ENCODE data around the gene NUP93. TPM values are rescaled to one million over a fixed set of nuclear protein-coding genes. Genes with fewer than 3 reads are reported as not detected.

Gene NUP93
- total RNA-seq, 3 donors from 2014 or later: 29.4 to 48.8 (median 32.6) TPM

- Histone ChIP-seq H3K36me3 (no peaks in the 10 kb centered on the region), H3K9me3 (no peaks in the 10 kb centered on the region), H3K4me3 (no peak overlapping the region), H3K4me1 (no peaks in the 10 kb centered on the region), H3K27me3 (no peaks in the 10 kb centered on the region), H3K27ac (no peak overlapping the region)
- TF ChIP-seq POLR2A (IDR thresholded peaks at IDR 0.05): no peak
- TF ChIP-seq POLR2AphosphoS5 (IDR thresholded peaks at IDR 0.05): no peak
- no peak for TF ChIP-seq CTCF (IDR thresholded peaks at IDR 0.05)
- intact Hi-C loops (cut with DNase I; ENCODE audit: low total_unique reads): no loop called here
- no peak for DNase-seq (ENCODE audit: low spot score in 2 of 2)
Observed at GRCh38 chr16:56824331-56824730, 94.4 kb downstream of the NUP93 start.

GRCh38 chr16:56824804-56825203 lies 94.9 kb downstream of the NUP93 start:
- Histone ChIP-seq H3K27me3 (no peaks in the 10 kb centered on the region), H3K4me3 (no peak overlapping the region), H3K4me1 (no peaks in the 10 kb centered on the region), H3K27ac (no peak overlapping the region), H3K36me3 (no peaks in the 10 kb centered on the region), H3K9me3 (no peaks in the 10 kb centered on the region)
- TF ChIP-seq POLR2A (IDR thresholded peaks at IDR 0.05) (no peak), CTCF (IDR thresholded peaks at IDR 0.05) (no peak), POLR2AphosphoS5 (IDR thresholded peaks at IDR 0.05) (no peak)
- DNase-seq (ENCODE audit: low spot score in 2 of 2): no peak
- intact Hi-C loops (cut with DNase I; ENCODE audit: low total_unique reads): no loop called here

- no peak overlapping the region for H3K27ac ChIP-seq
- no peak for DNase-seq (ENCODE audit: low spot score in 2 of 2)
- intact Hi-C loops (cut with DNase I; ENCODE audit: low total_unique reads): no loop called here
- TF ChIP-seq CTCF (IDR thresholded peaks at IDR 0.05) (no peak), POLR2A (IDR thresholded peaks at IDR 0.05) (no peak), POLR2AphosphoS5 (IDR thresholded peaks at IDR 0.05) (no peak)
- H3K36me3 ChIP-seq: no peaks in the 10 kb centered on the region
- H3K27me3 ChIP-seq: no peaks in the 10 kb centered on the region
- no peaks in the 10 kb centered on the region for H3K4me1 ChIP-seq
- no peak overlapping the region for H3K4me3 ChIP-seq
- no peaks in the 10 kb centered on the region for H3K9me3 ChIP-seq
Observed at GRCh38 chr16:56825826-56826225, 95.9 kb downstream of the NUP93 start.

GRCh38 chr16:56828647-56829046 lies 98.7 kb downstream of the NUP93 start:
- no peaks in the 10 kb centered on the region for H3K9me3 ChIP-seq
- H3K4me3 ChIP-seq: no peak overlapping the region
- intact Hi-C loops (cut with DNase I; ENCODE audit: low total_unique reads): no loop called here
- H3K27me3 ChIP-seq: no peaks in the 10 kb centered on the region
- H3K36me3 ChIP-seq: no peaks in the 10 kb centered on the region
- TF ChIP-seq POLR2AphosphoS5 (IDR thresholded peaks at IDR 0.05): no peak
- TF ChIP-seq POLR2A (IDR thresholded peaks at IDR 0.05): no peak
- no peak for TF ChIP-seq CTCF (IDR thresholded peaks at IDR 0.05)
- DNase-seq (ENCODE audit: low spot score in 2 of 2): no peak
- H3K4me1 ChIP-seq: no peaks in the 10 kb centered on the region
- H3K27ac ChIP-seq: no peak overlapping the region

GRCh38 chr16:56830669-56831068 lies 100.7 kb downstream of the NUP93 start:
- intact Hi-C loops (cut with DNase I; ENCODE audit: low total_unique reads): no loop called here
- H3K36me3 ChIP-seq: no peaks in the 10 kb centered on the region
- no peaks in the 10 kb centered on the region for H3K9me3 ChIP-seq
- H3K4me1 ChIP-seq: no peaks in the 10 kb centered on the region
- H3K27me3 ChIP-seq: no peaks in the 10 kb centered on the region
- no peak for DNase-seq (ENCODE audit: low spot score in 2 of 2)
- no peak overlapping the region for H3K4me3 ChIP-seq
- H3K27ac ChIP-seq: no peak overlapping the region
- TF ChIP-seq POLR2A (IDR thresholded peaks at IDR 0.05) (no peak), CTCF (IDR thresholded peaks at IDR 0.05) (no peak), POLR2AphosphoS5 (IDR thresholded peaks at IDR 0.05) (no peak)
